ENCODE measurements around the gene HRH1.
"Not testable (repeated sequence)": the region's sequence is repeated elsewhere in the genome, so short reads cannot be mapped to it uniquely, and the experiment has no call there.

DNA sequence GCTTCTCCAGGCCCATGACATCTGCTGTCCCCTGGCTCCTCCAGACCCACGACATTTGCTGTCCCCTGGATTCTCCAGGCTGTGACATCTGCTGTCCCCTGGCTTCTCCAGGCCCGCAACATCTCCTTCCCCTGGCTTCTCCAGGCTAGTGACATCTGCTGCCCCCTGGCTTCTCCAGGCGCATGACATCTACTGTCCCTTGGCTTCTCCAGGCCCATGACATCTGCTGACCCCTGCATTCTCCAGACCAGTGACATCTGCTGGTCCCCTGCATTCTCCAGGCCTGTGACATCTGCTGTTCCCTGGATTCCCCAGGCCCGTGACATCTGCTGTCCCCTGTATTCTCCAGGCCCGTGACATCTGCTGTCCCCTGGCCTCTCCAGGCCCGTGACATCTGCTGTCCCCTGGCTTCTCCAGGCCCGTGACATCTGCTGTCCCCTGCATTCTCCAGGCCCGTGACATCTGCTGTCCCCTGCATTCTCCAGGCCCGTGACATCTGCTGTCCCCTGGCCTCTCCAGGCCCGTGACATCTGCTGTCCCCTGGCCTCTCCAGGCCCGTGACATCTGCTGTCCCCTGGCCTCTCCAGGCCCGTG, 12.6 kb downstream of the HRH1 start:
- TF ChIP-seq CTCF, POLR2A (IDR thresholded peaks at IDR 0.05): not testable (repeated sequence)
